ENCODE results near the gene THEMIS.

Gene THEMIS

GRCh38 chr6:127738423-127738822, 162.4 kb downstream of the THEMIS start:
- no peak for TF ChIP-seq EZH2 (IDR thresholded peaks at IDR 0.05)
- peak; percentile 13; the same call in 1 of the 2 replicates for TF ChIP-seq POLR2AphosphoS5 (IDR thresholded peaks at IDR 0.05; ENCODE audit: borderline replicate concordance, low read depth, low read length)
- no peak for DNase-seq (ENCODE audit: low read depth, low spot score)
- Histone ChIP-seq H3K9ac (ENCODE audit: insufficient read length) (no peak overlapping the region), H3K36me3 (ENCODE audit: insufficient read depth, low read length) (no peaks in the 10 kb centered on the region), H3K4me3 (no peak overlapping the region), H3K27ac (no peak overlapping the region), H3K9me3 (ENCODE audit: low read depth, low read length) (no peaks in the 10 kb centered on the region; the same call in 1 of the 2 replicates)

GRCh38 chr6:127737768-127738167, 163.1 kb downstream of the THEMIS start:
- TF ChIP-seq POLR2AphosphoS5 (IDR thresholded peaks at IDR 0.05; ENCODE audit: borderline replicate concordance, low read depth, low read length) (no peak), EZH2 (IDR thresholded peaks at IDR 0.05) (no peak), FOXP2 (optimal IDR thresholded peaks at IDR 0.05; ENCODE audit: control extremely low read depth, extremely low read length, insufficient read depth) (no peak)
- no peak overlapping the region for H3K27ac ChIP-seq
- DNase-seq (ENCODE audit: low read depth, low spot score) = no peak

GRCh38 chr6:127737009-127737486, 163.8 kb downstream of the THEMIS start:
- Histone ChIP-seq H3K36me3 (ENCODE audit: insufficient read depth, low read length) (no peaks in the 10 kb centered on the region), H3K9ac (ENCODE audit: insufficient read length) (no peak overlapping the region), H3K27ac (peak overlapping the region; percentile 51; the same call in 1 of the 2 replicates), H3K9me3 (ENCODE audit: low read depth, low read length) (no peaks in the 10 kb centered on the region; the same call in 1 of the 2 replicates), H3K4me3 (peak overlapping the region; percentile 18; the same call in 1 of the 2 replicates)
- TF ChIP-seq POLR2AphosphoS5 (IDR thresholded peaks at IDR 0.05; ENCODE audit: borderline replicate concordance, low read depth, low read length) = no peak
- no peak for TF ChIP-seq EZH2 (IDR thresholded peaks at IDR 0.05)
- TF ChIP-seq FOXP2 (optimal IDR thresholded peaks at IDR 0.05; ENCODE audit: control extremely low read depth, extremely low read length, insufficient read depth) = no peak
- peak; percentile 95 for DNase-seq (ENCODE audit: low read depth, low spot score)

More at GRCh38 chr6:127737768-127738167, 163.1 kb downstream of the THEMIS start:
- no peak overlapping the region for H3K4me3 ChIP-seq
- no peak overlapping the region for H3K9ac ChIP-seq (ENCODE audit: insufficient read length)
- H3K9me3 ChIP-seq (ENCODE audit: low read depth, low read length) = no peaks in the 10 kb centered on the region; the same call in 1 of the 2 replicates
- H3K36me3 ChIP-seq (ENCODE audit: insufficient read depth, low read length) = no peaks in the 10 kb centered on the region

GRCh38 chr6:127732927-127733326, 167.9 kb downstream of the THEMIS start:
- H3K36me3 ChIP-seq (ENCODE audit: insufficient read depth, low read length) = no peaks in the 10 kb centered on the region
- no peaks in the 10 kb centered on the region for H3K9me3 ChIP-seq (ENCODE audit: low read depth, low read length)
- no peak overlapping the region for H3K27ac ChIP-seq
- DNase-seq (ENCODE audit: low read depth, low spot score) = no peak
- no peak overlapping the region for H3K4me3 ChIP-seq
- H3K9ac ChIP-seq (ENCODE audit: insufficient read length) = no peak overlapping the region
- TF ChIP-seq FOXP2 (optimal IDR thresholded peaks at IDR 0.05; ENCODE audit: control extremely low read depth, extremely low read length, insufficient read depth) (no peak), EZH2 (IDR thresholded peaks at IDR 0.05) (no peak), POLR2AphosphoS5 (IDR thresholded peaks at IDR 0.05; ENCODE audit: borderline replicate concordance, low read depth, low read length) (no peak)

GRCh38 chr6:127727260-127727953, 173.5 kb downstream of the THEMIS start:
- H3K27ac ChIP-seq = no peak overlapping the region
- DNase-seq (ENCODE audit: low read depth, low spot score) = no peak
- no peak overlapping the region for H3K9ac ChIP-seq (ENCODE audit: insufficient read length)
- no peaks in the 10 kb centered on the region for H3K36me3 ChIP-seq (ENCODE audit: insufficient read depth, low read length)
- H3K9me3 ChIP-seq (ENCODE audit: low read depth, low read length) = no peaks in the 10 kb centered on the region
- no peak for TF ChIP-seq FOXP2 (optimal IDR thresholded peaks at IDR 0.05; ENCODE audit: control extremely low read depth, extremely low read length, insufficient read depth)
- no peak for TF ChIP-seq POLR2AphosphoS5 (IDR thresholded peaks at IDR 0.05; ENCODE audit: borderline replicate concordance, low read depth, low read length)
- TF ChIP-seq EZH2 (IDR thresholded peaks at IDR 0.05) = no peak
- H3K4me3 ChIP-seq = no peak overlapping the region

GRCh38 chr6:127725821-127726220, 175.0 kb downstream of the THEMIS start:
- H3K27ac ChIP-seq = no peak overlapping the region

GRCh38 chr6:127718694-127719093, 182.2 kb downstream of the THEMIS start:
- Histone ChIP-seq H3K4me3 (no peak overlapping the region), H3K9me3 (ENCODE audit: low read depth, low read length) (no peaks in the 10 kb centered on the region), H3K27ac (no peak overlapping the region), H3K9ac (ENCODE audit: insufficient read length) (no peak overlapping the region), H3K36me3 (ENCODE audit: insufficient read depth, low read length) (no peaks in the 10 kb centered on the region)
- DNase-seq (ENCODE audit: low read depth, low spot score) = no peak
- TF ChIP-seq FOXP2 (optimal IDR thresholded peaks at IDR 0.05; ENCODE audit: control extremely low read depth, extremely low read length, insufficient read depth) (no peak), EZH2 (IDR thresholded peaks at IDR 0.05) (no peak), POLR2AphosphoS5 (IDR thresholded peaks at IDR 0.05; ENCODE audit: borderline replicate concordance, low read depth, low read length) (no peak)

More at GRCh38 chr6:127725821-127726220, 175.0 kb downstream of the THEMIS start:
- Histone ChIP-seq H3K9ac (ENCODE audit: insufficient read length) (no peak overlapping the region), H3K9me3 (ENCODE audit: low read depth, low read length) (no peaks in the 10 kb centered on the region), H3K4me3 (no peak overlapping the region), H3K36me3 (ENCODE audit: insufficient read depth, low read length) (no peaks in the 10 kb centered on the region)
- no peak for DNase-seq (ENCODE audit: low read depth, low spot score)
- TF ChIP-seq POLR2AphosphoS5 (IDR thresholded peaks at IDR 0.05; ENCODE audit: borderline replicate concordance, low read depth, low read length) (no peak), EZH2 (IDR thresholded peaks at IDR 0.05) (no peak), FOXP2 (optimal IDR thresholded peaks at IDR 0.05; ENCODE audit: control extremely low read depth, extremely low read length, insufficient read depth) (no peak)

- no peak overlapping the region for H3K4me3 ChIP-seq
- H3K9me3 ChIP-seq (ENCODE audit: low read depth, low read length) = no peaks in the 10 kb centered on the region
- H3K27ac ChIP-seq = no peak overlapping the region
- DNase-seq (ENCODE audit: low read depth, low spot score) = no peak
- TF ChIP-seq POLR2AphosphoS5 (IDR thresholded peaks at IDR 0.05; ENCODE audit: borderline replicate concordance, low read depth, low read length) (no peak), FOXP2 (optimal IDR thresholded peaks at IDR 0.05; ENCODE audit: control extremely low read depth, extremely low read length, insufficient read depth) (no peak), EZH2 (IDR thresholded peaks at IDR 0.05) (no peak)
- no peak overlapping the region for H3K9ac ChIP-seq (ENCODE audit: insufficient read length)
- H3K36me3 ChIP-seq (ENCODE audit: insufficient read depth, low read length) = no peaks in the 10 kb centered on the region
Observed at GRCh38 chr6:127717384-127717783, 183.5 kb downstream of the THEMIS start.
